Stimulated activated CD4-positive, alpha-beta T cell treated with anti-CD3 and anti-CD28 coated beads, Interleukin-12 subunit alpha, Interleukin-12 subunit beta, amount 100 ng/mL, for 4 hours (primary cell): Measurements from ENCODE around the gene RBM19.
A peak's percentile ranks its signal among the peaks of the same experiment; 100 is the strongest.
"Not testable (repeated sequence)": the region's sequence is repeated elsewhere in the genome, so short reads cannot be mapped to it uniquely, and the experiment has no call there.

Experiments used
- DNase-seq: peaks from one replicate; pipeline ENCODE4 v3.0.0-alpha.2; 2020

Gene RBM19

GRCh38 chr12:113965951-113966797, at the start of gene RBM19:
Gene RBM19 (minus strand): TSS chr12:113966325. CDS start chr12:113966227, 98 bp downstream.
- peak; percentile 97 for DNase-seq

- no peak for DNase-seq
These were observed 49.7 kb upstream of the RBM19 start for GRCh38 chr12:114015851-114016250.

DNA sequence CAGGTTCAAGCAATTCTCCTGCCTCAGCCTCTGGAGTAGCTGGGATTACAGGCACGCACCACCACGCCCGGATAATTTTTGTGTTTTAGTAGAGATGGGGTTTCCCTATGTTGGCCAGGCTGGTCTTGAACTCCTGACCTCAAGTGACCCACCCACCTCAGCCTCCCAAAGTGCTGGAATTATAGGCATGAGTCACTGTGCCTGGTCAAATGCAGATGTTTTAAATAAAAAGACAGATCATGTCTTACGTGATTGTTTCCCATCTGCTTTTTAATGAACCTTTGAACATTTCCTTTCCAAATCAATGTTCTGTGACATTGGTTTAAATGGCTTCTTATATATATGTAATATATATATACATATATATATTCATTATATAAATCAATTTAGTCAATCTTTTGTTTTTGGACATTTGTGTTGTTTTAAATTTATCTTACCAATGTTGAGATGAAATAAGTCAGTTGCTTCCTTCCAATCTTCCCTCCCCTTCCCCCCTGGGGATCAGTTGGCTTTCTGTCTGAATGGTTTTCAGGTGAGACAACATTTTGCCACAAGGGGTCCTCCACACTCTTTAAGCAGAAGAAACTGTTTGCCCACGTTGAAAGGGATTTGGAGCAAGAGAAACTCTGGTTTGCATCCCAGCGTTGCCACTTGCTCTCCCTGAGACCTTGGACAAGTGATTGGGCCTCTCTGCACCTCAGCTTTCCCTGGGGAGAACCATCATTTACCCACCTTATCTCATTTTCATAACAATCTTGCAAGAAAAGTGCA, 47.6 kb upstream of the RBM19 start:
- no peak for DNase-seq

- DNase-seq: no peak
These were observed 46.8 kb upstream of the RBM19 start for GRCh38 chr12:114012744-114013431.

GRCh38 chr12:114011711-114012110, 45.6 kb upstream of the RBM19 start:
- DNase-seq: no peak

GRCh38 chr12:114006482-114007425, 40.6 kb upstream of the RBM19 start:
- no peak for DNase-seq

DNA sequence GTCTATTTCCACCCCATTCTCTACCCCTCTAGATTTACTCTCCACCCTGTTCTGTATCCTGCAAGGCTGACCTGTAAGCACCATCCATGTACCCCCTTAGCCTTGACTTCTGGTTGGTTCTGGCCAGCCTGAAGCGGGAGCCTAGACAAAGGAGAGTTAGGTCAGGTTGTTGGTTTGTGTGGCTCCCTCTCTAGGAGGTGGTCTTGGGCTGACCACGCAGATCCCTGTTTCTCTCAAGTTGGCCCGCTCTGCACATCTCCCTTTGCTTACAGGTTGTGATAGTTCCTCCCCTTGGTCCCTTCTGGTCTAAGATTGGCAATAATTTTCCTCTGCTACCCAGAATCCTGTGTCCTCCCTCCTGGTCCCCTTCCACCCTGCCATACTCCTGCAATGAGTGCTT, 38.3 kb upstream of the RBM19 start:
- DNase-seq: no peak

- DNase-seq: no peak
These were observed 37.2 kb upstream of the RBM19 start for GRCh38 chr12:114003286-114003685.

GRCh38 chr12:114001511-114002340, 35.6 kb upstream of the RBM19 start:
- no peak for DNase-seq

DNA sequence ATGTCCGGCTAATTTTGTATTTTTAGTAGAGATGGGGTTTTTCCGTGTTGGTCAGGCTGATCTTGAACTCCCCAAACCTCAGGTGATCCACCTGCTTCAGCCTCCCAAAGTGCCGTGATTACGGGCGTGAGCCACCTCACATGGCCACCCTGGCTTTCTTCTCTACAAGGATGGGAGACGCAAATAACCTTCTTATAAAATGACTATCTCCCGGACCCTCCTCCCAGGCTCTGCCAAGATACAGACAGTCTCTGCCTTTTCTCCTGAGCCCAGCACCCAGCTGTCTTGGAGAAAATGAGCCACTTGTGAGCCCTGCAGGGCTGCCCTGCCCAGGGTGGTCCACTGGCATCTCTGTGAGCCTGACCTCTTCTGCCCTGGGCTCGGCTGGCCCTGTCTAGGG, 34.7 kb upstream of the RBM19 start:
- no peak for DNase-seq

DNA sequence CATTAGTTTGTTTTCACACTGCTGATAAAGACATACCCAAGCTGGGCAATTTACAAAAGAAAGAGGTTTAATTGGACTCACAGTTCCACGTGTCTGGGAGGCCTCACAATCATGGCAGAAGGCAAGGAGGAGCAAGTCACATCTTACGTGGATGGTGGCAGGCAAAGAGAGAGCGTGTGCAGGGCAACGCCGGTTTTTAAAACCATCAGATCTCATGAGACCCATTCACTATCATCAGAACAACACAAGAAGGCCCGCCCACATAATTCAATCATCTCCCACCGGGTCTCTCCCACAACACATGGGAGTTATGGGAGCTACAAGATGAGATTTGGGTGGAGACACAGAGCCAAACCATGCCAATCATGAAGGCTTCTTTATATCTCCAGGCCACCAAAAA, 34.1 kb upstream of the RBM19 start:
- DNase-seq: not testable (repeated sequence)

DNA sequence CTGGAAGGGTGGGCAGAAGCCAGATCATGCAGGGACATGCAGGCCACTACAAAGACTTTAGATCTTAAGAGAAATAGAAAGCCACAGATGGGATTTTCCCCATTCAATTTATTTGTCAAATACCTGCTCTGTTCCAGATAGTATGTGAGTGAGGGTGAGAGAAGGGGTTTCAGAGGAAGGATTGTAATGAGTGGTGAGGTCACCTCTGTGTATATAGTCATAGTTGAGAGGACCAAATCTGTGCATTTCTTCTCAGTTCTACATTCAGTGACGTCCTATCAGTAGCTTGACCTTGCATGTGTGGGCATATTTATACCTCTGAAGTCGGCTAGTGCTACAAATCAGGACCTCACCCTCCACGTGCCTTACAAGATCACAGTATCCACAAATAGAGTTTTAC, 31.2 kb upstream of the RBM19 start:
- no peak for DNase-seq

- DNase-seq: no peak
These were observed 29.9 kb upstream of the RBM19 start for GRCh38 chr12:113996026-113996425.

- DNase-seq: no peak
These were observed 27.9 kb upstream of the RBM19 start for GRCh38 chr12:113994051-113994450.

DNA sequence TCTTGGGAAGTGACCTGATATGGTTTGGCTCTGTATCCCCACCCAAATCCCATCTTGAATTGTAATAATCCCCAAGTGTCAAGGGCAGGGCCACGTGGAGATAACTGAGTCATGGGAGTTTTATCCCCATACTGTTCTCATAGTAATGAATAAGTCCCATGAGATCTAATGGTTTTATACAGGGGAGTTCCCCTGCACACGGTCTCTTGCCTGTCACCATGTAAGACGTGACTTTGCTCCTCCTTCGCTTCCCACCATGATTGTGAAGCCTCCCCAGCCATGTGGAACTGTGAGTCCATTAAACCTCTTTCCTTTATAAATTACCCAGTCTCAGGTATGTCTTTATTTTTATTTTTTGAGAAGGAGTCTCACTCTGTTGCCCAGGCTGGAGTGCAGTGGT, 26.6 kb upstream of the RBM19 start:
- not testable (repeated sequence) for DNase-seq

DNA sequence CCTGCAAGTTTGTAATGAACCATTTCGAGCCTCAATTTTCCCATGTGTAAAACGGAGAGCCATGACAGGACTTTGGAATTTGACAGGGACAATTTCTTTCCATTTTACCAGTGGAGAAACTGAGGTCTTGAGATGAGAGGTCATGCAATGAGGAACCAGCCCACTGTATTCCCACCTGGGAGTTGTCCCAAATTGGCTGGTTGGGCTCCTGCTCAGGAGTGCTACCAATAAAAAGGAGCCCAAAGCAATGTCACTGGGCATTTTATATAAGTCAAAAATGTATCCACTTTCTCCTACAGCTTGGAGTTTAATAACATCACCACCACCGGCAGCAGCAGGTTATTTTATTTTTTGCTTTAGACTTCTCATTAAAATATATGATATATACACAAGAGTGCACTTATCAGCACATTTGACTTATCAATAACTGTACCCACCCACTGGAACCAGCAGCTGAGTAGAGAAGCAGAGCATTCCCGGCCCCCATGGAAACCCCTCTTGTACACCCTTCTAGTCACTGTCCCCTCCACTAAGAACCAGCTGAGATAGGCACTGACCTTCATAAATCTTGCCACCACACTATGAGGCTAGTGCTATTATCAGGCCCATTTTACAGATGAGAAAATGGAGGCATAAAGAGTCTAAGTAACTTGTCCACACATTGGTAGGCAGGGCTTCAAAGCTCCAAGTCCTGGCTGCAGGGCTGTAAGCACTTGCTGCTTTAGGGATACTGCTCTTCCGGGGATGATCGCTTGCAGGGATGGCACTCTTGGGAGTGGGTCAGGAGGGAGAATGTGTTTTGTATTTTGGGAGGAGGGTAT, 25.3 kb upstream of the RBM19 start:
- DNase-seq: no peak

DNA sequence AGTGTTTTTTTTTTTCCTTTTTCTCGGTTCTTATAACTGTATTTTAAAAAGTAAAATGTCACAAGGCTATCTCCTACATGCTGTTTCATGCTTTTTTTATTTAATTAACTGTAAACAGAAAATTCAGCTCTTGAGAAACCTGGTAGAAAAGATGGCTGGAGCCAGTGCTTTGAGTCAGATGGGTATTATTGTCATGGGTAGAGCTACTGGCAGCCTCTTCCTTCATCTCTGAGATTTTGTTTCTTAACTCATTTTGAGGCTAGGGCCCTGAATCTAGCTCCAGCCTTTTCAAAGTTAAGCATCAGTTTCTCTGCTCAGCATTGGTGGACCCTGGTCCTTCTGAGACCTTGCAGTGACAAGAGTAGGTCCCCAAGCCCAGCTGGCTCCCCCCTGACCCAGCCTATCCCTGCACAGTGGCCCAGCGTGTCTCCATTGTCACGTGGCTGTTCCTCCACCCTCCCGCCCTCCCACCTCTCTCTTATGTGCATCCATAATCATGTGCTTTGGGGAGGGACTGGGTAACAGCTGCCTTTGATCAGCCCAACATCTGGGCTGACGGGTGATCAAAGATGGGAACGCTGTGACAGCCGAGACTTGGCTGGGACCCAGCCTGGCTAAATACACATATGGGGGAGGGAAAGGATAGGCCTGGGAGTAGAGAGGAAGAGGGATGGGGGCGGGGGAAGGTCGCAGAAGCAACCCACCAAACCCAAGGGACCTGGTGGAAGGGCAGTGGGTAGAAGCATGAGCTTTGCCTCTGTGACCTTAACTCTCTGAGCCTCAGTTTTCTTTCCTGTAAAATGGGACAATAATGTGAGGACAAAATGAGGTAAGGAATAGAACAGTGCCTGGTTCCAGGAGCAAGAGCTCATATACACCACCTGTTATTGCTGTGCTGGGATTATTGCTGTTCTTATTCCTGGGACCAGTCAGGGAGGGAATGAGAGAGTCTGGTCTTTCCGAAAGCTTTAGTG, 24.4 kb upstream of the RBM19 start:
- DNase-seq: no peak

- no peak for DNase-seq
These were observed 22.9 kb upstream of the RBM19 start for GRCh38 chr12:113988976-113989375.

- no peak for DNase-seq
These were observed 21.9 kb upstream of the RBM19 start for GRCh38 chr12:113988064-113988451.
